Osteoblast (primary cell): Measurements from ENCODE around the gene ADORA2A. TPM values are rescaled to one million over a fixed set of nuclear protein-coding genes. Genes with fewer than 3 reads are reported as not detected.
"Not testable (repeated sequence)": the region's sequence is repeated elsewhere in the genome, so short reads cannot be mapped to it uniquely, and the experiment has no call there.

Experiments used
- DNase-seq: peaks from one replicate; pipeline ENCODE4 v3.0.0; 2011; ENCODE audit warnings: low spot score, mixed read lengths; ENCODE audit not compliant: insufficient read length; ENCODE audit errors: missing footprints
- H2AFZ ChIP-seq: 2 replicates; pipeline ENCODE4 v1.6.0; 2011; ENCODE audit warnings: mild to moderate bottlenecking, low read length
- H3K27ac ChIP-seq: 2 replicates; pipeline ENCODE4 v1.5.1; 2011; ENCODE audit warnings: mild to moderate bottlenecking, low read depth, low read length, moderate library complexity
- H3K27me3 ChIP-seq: 2 replicates; pipeline ENCODE4 v1.6.0; 2012; ENCODE audit warnings: mild to moderate bottlenecking, control low read depth, inconsistent platforms, low read length, moderate library complexity; ENCODE audit not compliant: insufficient read depth
- H3K36me3 ChIP-seq: 2 replicates; pipeline ENCODE4 v1.5.1; 2011; ENCODE audit warnings: mild to moderate bottlenecking, low read length, control low read depth, moderate library complexity; ENCODE audit not compliant: insufficient read depth
- H3K4me1 ChIP-seq: 2 replicates; pipeline ENCODE4 v1.5.1; 2011; ENCODE audit warnings: mild to moderate bottlenecking, low read length, control low read depth, moderate library complexity; ENCODE audit not compliant: insufficient read depth
- H3K4me2 ChIP-seq: 2 replicates; pipeline ENCODE4 v1.6.0; 2011; ENCODE audit warnings: mild to moderate bottlenecking, low read length; ENCODE audit not compliant: insufficient read depth
- H3K4me3 ChIP-seq: fragments of 200-600 bp; sonication (generic); 3 replicates; pipeline ENCODE4 v1.5.1; 2012; ENCODE audit warnings: mild to moderate bottlenecking, low read length, inconsistent platforms; ENCODE audit not compliant: insufficient read depth
- H3K79me2 ChIP-seq: 2 replicates; pipeline ENCODE4 v1.6.0; 2012; ENCODE audit warnings: mild to moderate bottlenecking, low read length, control low read depth, inconsistent platforms; ENCODE audit not compliant: insufficient read depth
- H3K9me3 ChIP-seq: 2 replicates; pipeline ENCODE4 v1.5.1; 2011; ENCODE audit warnings: low read depth, low read length, control low read depth
- H4K20me1 ChIP-seq: 2 replicates; pipeline ENCODE4 v1.6.0; 2012; ENCODE audit warnings: mild to moderate bottlenecking, low read length, control low read depth; ENCODE audit not compliant: insufficient read depth
- total RNA-seq: library from RNA; depleted of rRNA; stranded (reverse); fragments of >200 nt; gene quantifications from 2 replicates; pipeline ENCODE4 v1.2.3, GENCODE V29; 2012
- TF ChIP-seq, protein P1 (sequence below): IDR thresholded peaks from 2 replicates; pipeline ENCODE4 v1.5.1; 2011; ENCODE audit warnings: mild to moderate bottlenecking, low read depth, low read length, moderate library complexity; ENCODE audit errors: extremely low read depth

Gene ADORA2A
- total RNA-seq, 1 donor, result 0.72 TPM

GRCh38 chr22:24485170-24485569 lies 57.8 kb downstream of the ADORA2A start:
- no peak overlapping the region for H2AFZ ChIP-seq
- no peaks in the 10 kb centered on the region for H3K9me3 ChIP-seq
- H3K36me3 ChIP-seq, result no peaks in the 10 kb centered on the region
- no peak overlapping the region for H3K4me2 ChIP-seq
- DNase-seq, result no peak
- no peaks in the 10 kb centered on the region for H4K20me1 ChIP-seq
- no peaks in the 10 kb centered on the region for H3K27me3 ChIP-seq
- peaks cover 31% of the 10 kb centered on the region for H3K4me1 ChIP-seq
- H3K79me2 ChIP-seq, result no peaks in the 10 kb centered on the region
- H3K4me3 ChIP-seq, result no peak overlapping the region
- TF ChIP-seq, protein P1, sequence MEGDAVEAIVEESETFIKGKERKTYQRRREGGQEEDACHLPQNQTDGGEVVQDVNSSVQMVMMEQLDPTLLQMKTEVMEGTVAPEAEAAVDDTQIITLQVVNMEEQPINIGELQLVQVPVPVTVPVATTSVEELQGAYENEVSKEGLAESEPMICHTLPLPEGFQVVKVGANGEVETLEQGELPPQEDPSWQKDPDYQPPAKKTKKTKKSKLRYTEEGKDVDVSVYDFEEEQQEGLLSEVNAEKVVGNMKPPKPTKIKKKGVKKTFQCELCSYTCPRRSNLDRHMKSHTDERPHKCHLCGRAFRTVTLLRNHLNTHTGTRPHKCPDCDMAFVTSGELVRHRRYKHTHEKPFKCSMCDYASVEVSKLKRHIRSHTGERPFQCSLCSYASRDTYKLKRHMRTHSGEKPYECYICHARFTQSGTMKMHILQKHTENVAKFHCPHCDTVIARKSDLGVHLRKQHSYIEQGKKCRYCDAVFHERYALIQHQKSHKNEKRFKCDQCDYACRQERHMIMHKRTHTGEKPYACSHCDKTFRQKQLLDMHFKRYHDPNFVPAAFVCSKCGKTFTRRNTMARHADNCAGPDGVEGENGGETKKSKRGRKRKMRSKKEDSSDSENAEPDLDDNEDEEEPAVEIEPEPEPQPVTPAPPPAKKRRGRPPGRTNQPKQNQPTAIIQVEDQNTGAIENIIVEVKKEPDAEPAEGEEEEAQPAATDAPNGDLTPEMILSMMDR, result no peak
- H3K27ac ChIP-seq, result no peak overlapping the region

- no peaks in the 10 kb centered on the region for H3K9me3 ChIP-seq
- H3K4me3 ChIP-seq, result no peak overlapping the region
- no peak for DNase-seq
- TF ChIP-seq, protein P1, result no peak
- no peak overlapping the region for H3K27ac ChIP-seq
- no peaks in the 10 kb centered on the region for H3K79me2 ChIP-seq
- H3K27me3 ChIP-seq, result no peaks in the 10 kb centered on the region
- no peaks in the 10 kb centered on the region for H4K20me1 ChIP-seq
- no peak overlapping the region for H3K4me2 ChIP-seq
- H3K36me3 ChIP-seq, result no peaks in the 10 kb centered on the region
- peaks cover 31% of the 10 kb centered on the region for H3K4me1 ChIP-seq
- H2AFZ ChIP-seq, result no peak overlapping the region
Measured at GRCh38 chr22:24485608-24486007, 58.2 kb downstream of the ADORA2A start.

DNA sequence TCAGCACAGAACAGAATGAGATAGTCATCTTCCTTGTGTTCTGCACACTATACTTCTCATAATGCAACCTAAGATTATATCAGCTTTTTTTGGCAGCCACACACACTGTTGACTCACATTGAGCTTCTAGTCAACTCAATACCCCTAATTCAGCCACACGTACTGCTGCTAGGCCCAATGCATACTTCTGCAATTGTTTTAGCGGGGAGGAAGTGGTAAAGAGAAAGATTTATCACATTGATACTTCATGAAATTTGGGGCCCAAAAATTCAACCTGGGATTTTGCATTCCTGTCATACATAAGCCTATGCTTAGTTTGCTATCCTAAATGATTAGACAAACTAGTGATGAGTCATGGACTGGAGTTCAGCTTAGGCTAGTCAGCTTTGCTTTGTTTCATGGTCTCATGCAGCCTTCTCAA lies 59.1 kb downstream of the ADORA2A start:
- H3K9me3 ChIP-seq, result no peaks in the 10 kb centered on the region
- peak overlapping the region; percentile 8 for H3K27ac ChIP-seq
- H3K27me3 ChIP-seq, result no peaks in the 10 kb centered on the region
- H4K20me1 ChIP-seq, result no peaks in the 10 kb centered on the region
- H2AFZ ChIP-seq, result no peak overlapping the region
- TF ChIP-seq, protein P1, result no peak
- peaks cover 30% of the 10 kb centered on the region for H3K4me1 ChIP-seq
- DNase-seq, result peak; percentile 93
- no peak overlapping the region for H3K4me3 ChIP-seq
- H3K4me2 ChIP-seq, result peak overlapping the region; percentile 15
- no peaks in the 10 kb centered on the region for H3K79me2 ChIP-seq
- H3K36me3 ChIP-seq, result no peaks in the 10 kb centered on the region

DNA sequence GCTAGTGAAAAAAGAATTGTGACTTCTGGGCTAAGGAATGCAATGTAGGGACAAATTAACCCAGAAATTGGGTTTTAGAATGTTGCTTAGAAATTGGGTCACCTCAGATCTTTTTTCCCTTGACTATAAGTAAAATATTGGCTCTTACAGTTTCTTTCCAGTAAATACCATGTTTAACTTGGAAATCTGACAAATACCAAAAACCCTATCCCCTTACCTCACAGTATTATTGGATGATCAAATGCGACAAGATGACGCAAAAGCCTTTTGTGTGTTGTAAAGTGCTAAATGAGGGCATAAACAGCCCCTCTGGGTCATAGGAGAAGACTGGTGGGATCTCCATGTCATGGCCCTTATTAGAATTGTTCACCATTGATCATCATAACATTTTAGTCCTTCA lies 61.6 kb downstream of the ADORA2A start:
- Histone ChIP-seq H3K27me3 (peaks cover 7% of the 10 kb centered on the region), H3K4me3 (no peak overlapping the region), H3K4me1 (peaks cover 15% of the 10 kb centered on the region), H4K20me1 (no peaks in the 10 kb centered on the region), H2AFZ (no peak overlapping the region), H3K9me3 (no peaks in the 10 kb centered on the region), H3K79me2 (no peaks in the 10 kb centered on the region), H3K36me3 (no peaks in the 10 kb centered on the region), H3K27ac (no peak overlapping the region), H3K4me2 (no peak overlapping the region)
- TF ChIP-seq, protein P1, result no peak
- no peak for DNase-seq

DNA sequence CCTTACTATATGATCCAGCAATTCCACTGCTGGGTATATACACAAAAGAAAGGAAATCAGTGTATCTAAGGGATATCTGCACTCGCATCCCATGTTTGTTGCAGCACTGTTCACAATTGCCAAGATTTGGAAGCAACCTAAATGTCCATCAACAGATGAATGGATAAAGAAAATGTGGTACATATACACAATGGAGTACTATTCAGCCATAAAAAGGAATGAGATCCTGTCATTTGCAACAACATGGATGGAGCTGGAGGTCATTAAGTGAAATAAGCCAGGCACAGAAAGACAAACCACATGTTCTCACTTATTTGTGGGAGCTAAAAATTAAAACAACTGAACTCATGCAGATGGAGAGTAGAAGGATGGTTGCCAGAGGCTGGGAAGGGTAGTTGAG lies 62.0 kb downstream of the ADORA2A start:
- peaks cover 13% of the 10 kb centered on the region for H3K4me1 ChIP-seq
- H3K9me3 ChIP-seq, H3K4me2 ChIP-seq, H3K36me3 ChIP-seq, DNase-seq, H2AFZ ChIP-seq, H3K79me2 ChIP-seq, H4K20me1 ChIP-seq, H3K4me3 ChIP-seq, H3K27ac ChIP-seq: not testable (repeated sequence)
- peaks cover 12% of the 10 kb centered on the region for H3K27me3 ChIP-seq
